Cardiac muscle cell (in vitro differentiated cells and primary cell): ENCODE data around the gene KIF17. TPM values are rescaled to one million over a fixed set of nuclear protein-coding genes. Genes with fewer than 3 reads are reported as not detected.
"Not testable (repeated sequence)": the region's sequence is repeated elsewhere in the genome, so short reads cannot be mapped to it uniquely, and the experiment has no call there.

Experiments used
- DNase-seq, 2 donors: peaks; one replicate each; pipeline versions ENCODE4 v3.0.0 to v3.0.0-alpha.2; 2010 to 2017; ENCODE audit warnings: low read depth in 1 of 2, low spot score in 1 of 2
- H3K27ac ChIP-seq: fragments of 200-600 bp; sonication (generic); 2 replicates; pipeline ENCODE4 v1.5.1; 2016
- H3K27me3 ChIP-seq: fragments of 200-600 bp; sonication (generic); 2 replicates; pipeline ENCODE4 v1.6.0; 2016; ENCODE audit warnings: control low read depth
- H3K36me3 ChIP-seq: fragments of 200-600 bp; sonication (generic); 2 replicates; pipeline ENCODE4 v1.5.1; 2016; ENCODE audit warnings: control low read depth
- H3K4me1 ChIP-seq: fragments of 200-600 bp; sonication (generic); 2 replicates; pipeline ENCODE4 v1.8.1; 2017; ENCODE audit warnings: low read depth, mild to moderate bottlenecking, mixed run types
- H3K4me3 ChIP-seq: fragments of 200-600 bp; sonication (generic); 2 replicates; pipeline ENCODE4 v1.5.1; 2016; ENCODE audit warnings: mild to moderate bottlenecking
- H3K9me3 ChIP-seq: fragments of 200-600 bp; sonication (generic); 2 replicates; pipeline ENCODE4 v1.5.1; 2017; ENCODE audit warnings: low read depth, mild to moderate bottlenecking, control low read depth
- polyA plus RNA-seq: library from polyadenylated mRNA; unstranded; fragments of >200 nt; fragmentation: Nextera tagmentation; extraction: Ambion mirVana; gene quantifications from 2 replicates; pipeline ENCODE4 v1.2.1, GENCODE V29; 2016
- total RNA-seq: library from RNA; depleted of rRNA; stranded (reverse); fragments of >200 nt; gene quantifications from 2 replicates; pipeline ENCODE4 v1.2.3, GENCODE V29; 2016
- TF ChIP-seq, protein P1 (sequence below): IDR thresholded peaks from 2 replicates; pipeline ENCODE4 v1.5.1; 2012; ENCODE audit warnings: low read depth, mild to moderate bottlenecking, low read length

Gene KIF17
- total and polyA plus RNA-seq, 2 experiments from 2014 or later = 1.1 to 15.0 TPM

DNA sequence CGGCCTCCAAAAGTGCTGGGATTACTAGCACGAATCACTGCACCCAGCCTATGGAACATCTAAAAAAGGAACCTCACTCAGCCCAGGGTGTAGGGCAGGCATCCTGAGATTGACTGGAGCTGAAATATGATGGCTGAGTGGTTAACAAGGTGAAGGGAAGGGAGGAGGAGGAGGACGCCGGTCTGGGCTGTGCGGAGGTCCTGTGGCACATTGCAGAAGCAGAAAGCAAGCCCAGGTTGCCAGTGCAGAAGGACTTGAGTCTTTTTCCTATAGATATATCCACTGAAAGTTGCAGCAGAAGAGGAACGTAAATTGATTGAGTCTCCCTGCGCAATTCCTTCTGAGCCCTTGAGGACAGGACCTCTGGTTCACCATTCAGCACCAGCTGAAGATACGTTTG is 1.5 kb upstream of the KIF17 start:
- peaks cover 20% of the 10 kb centered on the region for H3K27me3 ChIP-seq
- H3K9me3 ChIP-seq = no peaks in the 10 kb centered on the region
- DNase-seq = no peak
- H3K4me3 ChIP-seq = no peak overlapping the region
- TF ChIP-seq, protein P1, sequence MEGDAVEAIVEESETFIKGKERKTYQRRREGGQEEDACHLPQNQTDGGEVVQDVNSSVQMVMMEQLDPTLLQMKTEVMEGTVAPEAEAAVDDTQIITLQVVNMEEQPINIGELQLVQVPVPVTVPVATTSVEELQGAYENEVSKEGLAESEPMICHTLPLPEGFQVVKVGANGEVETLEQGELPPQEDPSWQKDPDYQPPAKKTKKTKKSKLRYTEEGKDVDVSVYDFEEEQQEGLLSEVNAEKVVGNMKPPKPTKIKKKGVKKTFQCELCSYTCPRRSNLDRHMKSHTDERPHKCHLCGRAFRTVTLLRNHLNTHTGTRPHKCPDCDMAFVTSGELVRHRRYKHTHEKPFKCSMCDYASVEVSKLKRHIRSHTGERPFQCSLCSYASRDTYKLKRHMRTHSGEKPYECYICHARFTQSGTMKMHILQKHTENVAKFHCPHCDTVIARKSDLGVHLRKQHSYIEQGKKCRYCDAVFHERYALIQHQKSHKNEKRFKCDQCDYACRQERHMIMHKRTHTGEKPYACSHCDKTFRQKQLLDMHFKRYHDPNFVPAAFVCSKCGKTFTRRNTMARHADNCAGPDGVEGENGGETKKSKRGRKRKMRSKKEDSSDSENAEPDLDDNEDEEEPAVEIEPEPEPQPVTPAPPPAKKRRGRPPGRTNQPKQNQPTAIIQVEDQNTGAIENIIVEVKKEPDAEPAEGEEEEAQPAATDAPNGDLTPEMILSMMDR = no peak
- no peaks in the 10 kb centered on the region for H3K4me1 ChIP-seq
- H3K36me3 ChIP-seq = no peaks in the 10 kb centered on the region
- no peak overlapping the region for H3K27ac ChIP-seq

DNA sequence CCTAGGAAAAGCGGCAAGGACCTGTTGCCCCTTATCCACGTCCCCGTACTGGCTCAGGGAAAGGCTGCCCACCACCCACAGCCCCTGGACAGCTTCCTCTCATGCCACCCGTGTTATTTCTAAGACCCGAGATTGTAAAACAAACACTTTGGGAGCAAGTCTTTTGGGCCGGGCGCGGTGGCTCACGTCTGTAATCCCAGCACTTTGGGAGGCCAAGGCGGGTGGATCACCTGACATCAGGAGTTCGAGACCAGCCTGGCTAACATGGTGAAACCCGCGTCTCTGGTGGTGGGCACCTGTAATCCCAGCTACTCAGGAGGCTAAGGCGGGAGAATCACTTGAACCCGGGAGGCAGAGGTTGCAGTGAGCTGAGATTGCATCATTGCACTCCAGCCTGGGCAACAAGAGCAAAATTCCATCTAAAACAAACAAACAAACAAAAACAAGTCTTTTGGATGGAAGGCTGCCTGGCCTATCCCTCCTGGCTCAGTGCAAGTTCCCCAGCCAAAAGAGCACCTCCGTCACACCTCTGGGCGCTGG is 606 bp upstream of the KIF17 start:
- not testable (repeated sequence) for H3K36me3 ChIP-seq, H3K9me3 ChIP-seq, H3K4me1 ChIP-seq, H3K27ac ChIP-seq, DNase-seq
- H3K27me3 ChIP-seq = peaks cover 20% of the 10 kb centered on the region
- peak overlapping the region; percentile 35 for H3K4me3 ChIP-seq

GRCh38 chr1:20716232-20716631 is 1.6 kb downstream of the KIF17 start:
- H3K9me3 ChIP-seq = no peaks in the 10 kb centered on the region
- no peak for DNase-seq
- H3K27me3 ChIP-seq = peaks cover 20% of the 10 kb centered on the region
- no peak overlapping the region for H3K4me3 ChIP-seq
- TF ChIP-seq, protein P1 = no peak
- no peak overlapping the region for H3K27ac ChIP-seq
- H3K4me1 ChIP-seq = no peaks in the 10 kb centered on the region
- no peaks in the 10 kb centered on the region for H3K36me3 ChIP-seq

GRCh38 chr1:20715406-20715805 is 2.4 kb downstream of the KIF17 start:
- Histone ChIP-seq H3K27ac (no peak overlapping the region), H3K9me3 (no peaks in the 10 kb centered on the region), H3K27me3 (peaks cover 20% of the 10 kb centered on the region), H3K4me3 (no peak overlapping the region), H3K4me1 (no peaks in the 10 kb centered on the region), H3K36me3 (no peaks in the 10 kb centered on the region)
- TF ChIP-seq, protein P1 = no peak
- DNase-seq = no peak

DNA sequence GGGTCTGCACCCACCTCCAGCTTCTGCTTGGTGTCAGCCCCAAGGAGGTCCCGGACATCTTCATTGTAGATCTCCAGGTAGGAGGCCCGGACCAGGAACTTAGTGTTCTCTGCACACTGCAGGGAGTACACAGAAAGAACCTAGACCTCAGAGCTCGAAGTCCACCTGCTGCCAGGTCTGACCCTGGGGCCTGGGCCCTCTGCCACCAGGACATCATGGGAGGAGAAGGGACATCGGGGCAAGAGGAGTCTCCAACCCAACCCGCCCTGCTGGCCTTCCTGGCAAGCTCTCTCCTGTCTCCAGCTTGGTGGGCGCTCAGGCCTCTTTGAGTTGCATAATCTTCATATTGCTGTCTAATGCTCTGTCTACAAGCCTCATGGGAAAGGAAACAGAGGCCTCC is 4.4 kb downstream of the KIF17 start:
- TF ChIP-seq, protein P1 = no peak
- peaks cover 4% of the 10 kb centered on the region for H3K27me3 ChIP-seq
- no peaks in the 10 kb centered on the region for H3K4me1 ChIP-seq
- no peak for DNase-seq
- no peaks in the 10 kb centered on the region for H3K36me3 ChIP-seq
- H3K9me3 ChIP-seq = no peaks in the 10 kb centered on the region
- no peak overlapping the region for H3K4me3 ChIP-seq
- H3K27ac ChIP-seq = no peak overlapping the region

- no peak overlapping the region for H3K4me3 ChIP-seq
- no peaks in the 10 kb centered on the region for H3K9me3 ChIP-seq
- H3K27me3 ChIP-seq = no peaks in the 10 kb centered on the region
- DNase-seq = no peak
- H3K27ac ChIP-seq = no peak overlapping the region
- TF ChIP-seq, protein P1 = no peak
- no peaks in the 10 kb centered on the region for H3K36me3 ChIP-seq
- H3K4me1 ChIP-seq = no peaks in the 10 kb centered on the region
Observed at GRCh38 chr1:20712215-20712577, 5.6 kb downstream of the KIF17 start.
